Suppressor macrophage (primary cell): ENCODE measurements around the gene FAM98A.

Experiments used
- DNase-seq, 4 experiments: peaks; one replicate each; pipeline ENCODE4 v3.0.0-alpha.2; 2020 to 2022
- total RNA-seq, 17 experiments: gene quantifications; one replicate each; lab custom pipeline; 2026; ENCODE audit warnings: mixed read lengths in 6 of 17, inconsistent platforms in 3 of 17; lab: John Stamatoyannopoulos, UW

The FAM98A gene
- total RNA-seq = 4.0 to 41.0 (median 30.4) reads per million in 17 experiments

DNA sequence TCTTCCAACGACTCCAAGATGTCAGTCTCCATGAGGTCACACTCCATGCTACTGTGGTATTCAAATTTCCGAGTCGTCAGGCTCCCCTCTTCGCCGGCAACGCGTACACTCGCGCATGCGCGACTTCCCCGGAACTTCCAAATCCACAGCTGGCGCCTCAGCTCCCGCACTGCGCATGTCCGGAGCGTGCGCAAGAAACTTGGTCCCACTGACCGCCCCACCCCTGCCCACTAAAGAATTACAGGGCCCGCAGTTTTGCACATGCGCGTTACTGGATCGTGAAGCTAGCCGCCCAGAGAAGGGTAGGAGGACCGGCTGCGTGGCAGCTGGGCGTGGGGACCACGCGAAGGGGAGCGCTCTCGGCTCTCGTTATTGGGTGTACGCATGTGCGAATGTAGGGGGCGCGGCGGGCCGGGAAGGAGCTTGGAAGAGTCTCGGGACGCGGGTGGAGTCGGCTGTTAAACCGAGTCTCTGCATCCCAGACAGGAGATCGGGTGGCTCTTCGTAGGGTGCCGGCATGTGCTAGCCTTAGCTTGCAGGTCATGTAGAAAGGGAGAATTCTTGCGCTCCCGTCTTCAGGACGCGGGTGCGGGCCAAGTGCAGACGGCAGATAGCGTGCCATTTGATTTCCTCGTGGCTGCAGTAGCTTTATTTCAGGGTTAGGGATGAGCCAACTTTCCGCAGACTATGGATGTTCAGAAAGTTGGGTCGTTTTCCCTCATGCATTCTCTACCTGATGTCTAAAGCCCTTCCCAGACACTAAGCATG lies at the start of gene FAM98A:
Gene FAM98A, minus strand, starts transcription at position 125 of the 768 bp plus-strand sequence. Its CDS starts 78 bp downstream, at position 47.
- peak; percentile 100 for DNase-seq

DNA sequence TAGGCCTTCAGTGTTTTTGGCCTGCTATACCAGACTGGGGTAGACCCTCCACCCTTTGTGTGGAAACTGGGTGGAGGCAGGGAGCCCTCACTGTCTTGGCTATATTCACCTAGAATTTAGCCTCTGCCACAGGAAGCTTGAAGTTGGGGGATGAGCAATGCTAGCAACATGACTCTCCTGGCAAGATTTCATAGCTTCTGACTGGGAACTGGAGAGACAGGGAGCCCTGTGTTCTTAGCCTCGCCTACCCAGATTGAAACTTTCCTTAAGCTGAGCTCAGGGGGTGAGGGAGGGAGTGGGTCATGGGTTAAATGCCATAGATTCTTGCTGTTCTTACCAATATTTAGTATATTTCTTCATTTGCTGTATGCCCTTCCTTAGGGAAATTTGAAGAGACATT lies 46.8 kb upstream of the FAM98A start:
- DNase-seq = no peak

DNA sequence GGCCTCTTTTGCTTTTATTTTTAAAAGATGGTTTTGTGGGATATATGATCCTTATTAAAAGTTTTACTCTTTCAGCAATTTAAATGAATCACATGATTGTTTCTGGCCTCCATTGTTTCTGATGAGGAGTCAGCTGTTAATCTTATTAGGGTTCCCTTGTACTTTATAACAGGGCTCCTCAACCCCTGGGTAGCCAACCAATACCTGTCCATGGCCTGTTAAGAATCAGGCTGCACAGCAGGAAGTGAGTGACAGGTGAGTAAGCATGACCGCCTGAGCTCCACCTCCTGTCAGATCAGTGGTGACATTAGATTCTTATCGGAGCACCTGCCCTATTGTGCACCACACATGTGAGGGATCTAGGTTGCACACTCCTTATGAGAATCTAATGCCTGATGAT lies 45.1 kb upstream of the FAM98A start:
- no peak for DNase-seq

DNA sequence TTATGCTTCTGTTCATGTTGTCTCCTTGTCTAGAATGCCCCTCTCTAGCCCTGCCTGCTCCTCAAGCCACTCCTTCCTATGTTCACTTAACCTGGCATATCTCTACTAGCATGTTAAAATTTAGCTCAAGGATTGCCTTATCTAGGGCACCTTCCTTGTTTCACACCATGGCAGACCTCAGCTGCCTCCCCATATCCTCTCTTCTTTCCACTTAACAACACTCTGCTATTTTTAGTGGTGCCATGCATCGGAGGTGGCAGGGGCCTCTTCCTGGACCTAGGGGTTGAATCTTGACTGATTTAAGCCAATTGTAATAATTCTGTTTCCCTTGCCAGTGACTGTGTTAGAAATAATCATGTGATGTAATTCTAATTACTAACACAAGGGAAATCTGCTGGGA lies 36.9 kb upstream of the FAM98A start:
- DNase-seq = no peak

DNA sequence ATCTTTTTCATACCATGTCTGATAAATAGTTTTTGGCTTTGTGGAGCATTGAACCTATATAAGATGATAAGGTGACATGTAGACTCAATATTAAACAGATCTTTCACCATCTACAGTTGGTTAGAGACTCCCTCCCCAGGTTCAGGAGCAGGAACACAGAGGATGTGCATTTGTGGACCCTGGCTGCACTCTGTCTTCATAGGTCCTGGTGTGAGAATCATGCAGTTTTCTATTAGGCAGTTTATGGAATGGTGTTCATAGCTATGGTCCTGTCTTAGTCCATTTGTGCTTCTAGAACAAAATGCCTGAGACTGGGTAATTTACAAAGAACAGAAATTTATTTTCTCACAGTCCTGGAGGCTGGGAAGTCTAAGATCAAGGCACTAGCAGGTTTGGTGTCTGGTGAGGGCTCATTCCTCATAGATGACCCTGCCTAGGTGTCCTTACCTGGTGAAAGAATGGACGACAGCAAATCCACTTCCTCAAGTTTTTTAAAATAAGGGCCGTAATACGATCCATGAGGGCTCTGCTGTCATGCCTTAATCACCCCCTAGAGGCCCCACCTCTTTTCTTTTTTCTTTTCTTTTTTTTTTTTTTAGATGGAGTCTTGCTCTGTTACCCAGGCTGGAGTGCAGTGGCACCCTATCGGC lies 35.3 kb upstream of the FAM98A start:
- no peak for DNase-seq

DNA sequence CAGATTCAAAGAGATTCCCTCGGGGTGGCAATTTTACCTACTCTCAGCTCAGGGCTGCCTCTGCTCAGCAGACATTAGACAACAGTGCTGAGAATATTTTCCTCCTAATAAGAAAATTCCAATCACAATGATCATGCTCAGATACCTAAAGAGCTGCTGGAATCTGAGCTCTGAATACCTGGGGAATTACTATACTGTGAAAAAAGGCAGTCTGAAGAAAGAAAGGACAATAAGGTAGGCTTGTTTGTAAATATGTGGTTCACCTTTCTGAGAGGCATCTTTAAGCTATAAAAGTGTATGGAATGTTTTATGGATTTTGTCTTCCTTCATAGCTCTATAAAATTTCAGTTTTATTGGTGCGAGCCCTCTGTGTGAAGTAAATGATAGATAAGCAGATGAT lies 34.2 kb upstream of the FAM98A start:
- no peak for DNase-seq

DNA sequence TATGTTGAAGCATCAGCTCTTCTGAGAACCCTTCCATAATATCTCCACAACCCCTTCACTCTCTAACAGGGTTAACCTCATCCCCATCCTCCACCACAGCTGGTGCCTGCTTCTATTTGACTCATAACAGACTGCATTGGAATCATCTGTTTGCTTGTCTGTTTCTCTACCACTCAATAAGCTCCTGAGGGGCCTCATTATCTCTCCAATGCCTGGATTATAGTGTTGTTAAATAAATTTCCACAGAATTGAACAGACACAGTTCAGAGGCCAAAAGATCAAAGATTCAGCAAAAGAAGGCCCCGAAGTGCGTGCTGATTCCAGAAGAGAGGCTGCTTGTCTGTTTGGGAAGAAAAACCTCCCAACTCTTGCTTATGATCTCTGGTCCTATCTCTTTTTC lies 33.7 kb upstream of the FAM98A start:
- DNase-seq = no peak

DNA sequence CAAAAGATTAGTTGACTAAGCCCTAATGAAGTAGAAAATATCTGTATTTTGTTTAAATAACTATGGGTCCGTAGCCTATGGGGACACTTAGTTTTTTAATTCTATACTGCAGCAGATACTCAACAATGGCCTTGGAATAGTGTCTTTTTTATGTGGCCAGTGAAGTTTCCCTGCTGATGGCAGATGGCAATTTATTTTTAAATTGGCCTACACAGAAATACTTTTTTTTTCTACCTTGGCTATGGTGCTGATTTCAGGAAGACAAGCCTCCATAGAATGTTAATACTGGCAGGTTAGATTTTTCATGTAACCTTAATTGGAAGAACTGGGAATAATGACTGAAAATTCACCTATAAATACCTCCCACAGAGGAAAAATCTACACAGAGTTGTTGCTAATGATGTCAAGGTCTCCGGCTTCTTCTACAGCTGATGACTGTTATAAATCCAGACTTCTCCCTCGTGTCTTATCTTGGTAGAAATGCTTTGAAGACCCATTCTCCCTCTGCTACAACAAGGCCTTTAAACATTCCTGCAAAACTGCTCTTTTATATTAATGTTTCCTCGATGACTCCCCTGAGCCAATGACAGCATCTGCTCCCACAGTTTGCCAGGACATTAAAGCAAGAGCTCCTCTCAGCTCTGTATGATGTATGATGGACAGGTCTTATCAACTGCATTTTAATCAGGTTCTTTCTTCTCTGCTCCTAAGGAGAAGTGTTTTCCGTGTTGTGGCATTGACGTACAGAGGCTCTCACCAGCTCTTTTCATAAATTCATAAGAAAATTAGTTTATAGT lies 29.1 kb upstream of the FAM98A start:
- no peak for DNase-seq

DNA sequence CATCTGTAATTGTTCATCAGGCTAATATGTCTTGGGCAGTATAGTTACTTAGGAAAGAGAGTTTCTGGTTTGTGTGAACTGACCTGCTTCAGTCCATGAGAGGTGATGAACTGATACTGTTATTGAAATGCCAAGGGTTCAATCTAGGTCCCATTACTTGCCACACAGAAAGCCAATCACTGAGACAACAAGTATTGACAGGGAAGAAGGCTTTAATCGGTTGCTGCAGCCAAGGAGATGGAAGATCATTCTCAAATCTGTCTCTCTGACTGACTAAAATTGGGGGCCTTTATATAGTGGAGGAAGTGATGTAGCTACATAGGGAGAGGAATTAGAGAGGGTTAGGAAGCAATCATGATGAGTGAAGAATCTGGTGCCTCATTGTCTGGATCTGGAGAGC lies 19.9 kb upstream of the FAM98A start:
- DNase-seq = no peak

DNA sequence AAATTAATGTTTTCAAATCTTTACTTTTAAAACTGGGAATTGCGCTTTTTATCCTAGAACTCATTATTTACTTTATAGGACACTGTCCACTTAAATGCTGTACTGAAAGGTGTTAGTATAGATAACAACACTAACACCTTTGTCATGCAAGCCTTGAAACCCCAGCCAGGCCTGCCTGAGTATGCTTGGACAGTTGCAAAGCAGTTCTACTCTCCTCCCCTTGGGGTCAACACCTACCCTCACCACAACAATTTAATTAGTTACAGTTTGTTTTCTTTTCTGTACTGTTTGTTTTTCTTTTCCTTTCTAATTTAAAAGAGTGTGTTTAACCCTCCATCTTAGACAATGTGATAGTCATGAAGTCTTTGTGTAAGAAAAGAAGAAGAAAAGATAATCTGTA lies 18.9 kb upstream of the FAM98A start:
- DNase-seq = no peak

DNA sequence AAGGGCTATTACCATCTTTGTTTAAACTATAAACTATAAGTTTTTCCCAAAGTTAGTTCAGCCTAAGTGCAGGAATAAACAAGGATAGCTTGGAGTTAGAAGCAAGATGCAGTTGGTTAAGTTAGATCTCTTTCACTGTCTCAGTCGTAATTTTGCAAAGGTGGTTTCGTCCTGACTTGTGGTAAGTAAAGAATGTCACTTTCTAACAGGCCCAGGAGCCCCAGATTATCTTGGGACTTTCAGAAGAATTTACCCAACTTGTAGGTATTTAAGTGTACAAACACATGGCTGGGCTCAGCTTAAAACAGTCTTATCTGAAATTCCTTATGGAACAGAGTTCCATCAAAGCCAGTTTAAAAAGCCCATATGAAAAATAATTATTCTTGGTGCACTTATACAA lies 18.3 kb upstream of the FAM98A start:
- no peak for DNase-seq

DNA sequence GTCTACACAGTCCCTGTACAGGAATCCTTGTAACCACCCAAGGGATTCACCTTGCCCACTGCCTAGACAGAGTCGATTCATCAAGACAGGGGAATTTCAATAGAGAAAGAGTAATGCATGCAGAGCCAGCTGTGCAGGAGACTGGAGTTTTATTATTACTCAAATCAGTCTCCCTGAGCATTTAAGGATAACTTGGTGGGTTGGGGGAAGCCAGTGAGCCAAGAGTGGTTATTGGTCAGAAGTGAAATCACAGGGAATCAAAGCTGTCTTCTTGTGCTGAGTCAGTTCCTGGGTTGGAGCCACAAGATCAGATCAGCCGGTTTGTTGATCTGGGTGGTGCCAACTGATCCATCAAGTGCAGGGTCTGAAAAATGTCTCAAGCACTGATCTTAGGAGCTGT lies 17.8 kb upstream of the FAM98A start:
- no peak for DNase-seq

DNA sequence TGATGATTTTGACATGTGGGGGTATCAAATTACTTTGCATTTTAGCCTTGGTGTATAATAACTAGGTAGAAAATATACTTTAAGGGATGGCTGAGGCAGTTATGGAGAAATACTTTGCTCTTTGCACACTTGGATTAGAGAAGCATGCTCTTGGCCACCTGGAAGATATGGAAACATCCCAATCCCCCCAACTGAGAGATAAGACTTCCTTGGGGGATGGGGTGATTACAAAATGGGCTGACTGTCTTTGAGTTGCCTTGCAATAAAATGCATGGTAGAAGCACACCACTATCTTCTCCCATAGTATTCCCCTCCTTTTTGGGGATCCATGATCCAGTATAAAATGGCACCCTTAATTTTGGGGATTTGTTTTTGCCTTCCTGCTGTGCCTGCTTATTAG lies 15.1 kb upstream of the FAM98A start:
- DNase-seq = no peak

DNA sequence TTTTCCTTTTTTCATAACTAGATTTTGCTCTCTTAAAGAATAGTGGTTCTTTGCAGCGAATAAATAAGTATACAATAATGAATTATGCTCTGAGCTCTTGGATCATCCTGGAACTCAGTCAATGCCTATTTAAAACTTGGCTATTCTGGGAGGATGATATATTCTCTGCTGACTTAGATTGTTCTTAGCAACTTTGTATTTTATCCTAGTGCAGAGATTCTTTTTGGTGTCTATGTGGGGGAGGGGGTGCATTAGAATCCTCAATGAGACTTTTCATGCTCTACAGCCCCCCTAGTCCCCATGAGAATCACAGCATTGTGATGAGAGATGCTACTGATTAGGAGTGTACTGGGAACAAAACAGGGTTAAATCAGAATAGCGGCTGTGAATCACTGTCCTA lies 8.8 kb upstream of the FAM98A start:
- no peak for DNase-seq

DNA sequence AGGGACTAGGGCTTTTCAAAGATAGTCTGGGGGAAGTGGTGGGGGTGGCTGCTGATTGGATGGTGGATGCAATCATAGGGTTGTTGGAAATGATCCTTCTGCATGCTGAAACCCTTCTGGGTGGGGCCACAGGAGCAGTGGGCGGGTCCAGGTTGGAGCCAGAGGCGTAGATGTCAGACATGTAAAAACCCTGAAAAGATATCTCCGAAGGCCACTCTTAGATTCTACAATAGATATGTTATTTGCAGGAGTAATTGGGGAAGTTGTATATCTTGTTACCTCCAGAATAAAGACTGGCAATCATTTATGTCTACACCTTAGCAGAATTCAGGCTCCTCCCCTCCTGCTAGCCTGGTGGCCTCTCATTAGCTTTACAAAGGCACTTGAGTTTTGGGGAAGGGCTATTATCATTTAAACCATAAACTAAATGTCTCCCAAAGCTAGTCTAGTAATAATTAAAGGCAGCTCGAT lies 8.2 kb upstream of the FAM98A start:
- DNase-seq = no peak

DNA sequence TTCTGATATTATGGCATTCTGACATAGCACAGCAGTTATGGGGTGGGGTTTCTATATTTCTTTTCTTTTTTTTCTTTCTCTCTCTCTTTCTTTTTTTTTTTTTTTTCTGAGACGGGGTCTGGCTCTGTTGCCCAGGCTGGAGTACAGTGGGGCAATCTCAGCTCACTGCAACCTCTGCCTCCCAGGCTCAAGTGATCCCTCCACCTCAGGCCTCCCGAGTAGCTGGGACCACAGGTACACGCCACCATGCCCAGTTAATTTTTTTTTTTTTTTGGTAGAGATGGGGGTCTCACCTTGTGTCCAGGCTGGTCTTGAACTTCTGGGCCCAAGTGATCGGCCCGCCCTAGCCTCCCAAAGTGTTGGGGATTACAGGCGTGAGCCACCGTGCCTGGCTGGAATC lies 7.5 kb upstream of the FAM98A start:
- no peak for DNase-seq

DNA sequence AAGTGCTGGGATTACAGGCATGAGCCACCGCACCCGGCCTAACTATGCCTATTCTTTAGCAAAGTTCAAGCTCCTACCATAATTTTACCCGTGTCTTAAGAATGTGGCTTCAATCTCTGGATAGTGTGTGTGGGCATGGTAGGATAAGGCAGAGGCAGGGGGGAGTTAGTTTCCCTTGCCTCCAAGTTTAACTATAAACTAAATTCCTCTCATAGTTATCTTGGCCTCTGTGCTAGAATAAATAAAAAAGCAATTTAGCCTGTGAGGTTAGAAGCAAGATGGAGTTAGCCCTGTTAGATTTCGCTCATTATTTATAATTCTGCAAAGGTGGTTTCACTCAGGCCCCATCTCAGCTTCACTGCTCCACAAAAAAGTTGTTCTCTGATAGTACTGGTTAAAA lies 7.0 kb upstream of the FAM98A start:
- no peak for DNase-seq

DNA sequence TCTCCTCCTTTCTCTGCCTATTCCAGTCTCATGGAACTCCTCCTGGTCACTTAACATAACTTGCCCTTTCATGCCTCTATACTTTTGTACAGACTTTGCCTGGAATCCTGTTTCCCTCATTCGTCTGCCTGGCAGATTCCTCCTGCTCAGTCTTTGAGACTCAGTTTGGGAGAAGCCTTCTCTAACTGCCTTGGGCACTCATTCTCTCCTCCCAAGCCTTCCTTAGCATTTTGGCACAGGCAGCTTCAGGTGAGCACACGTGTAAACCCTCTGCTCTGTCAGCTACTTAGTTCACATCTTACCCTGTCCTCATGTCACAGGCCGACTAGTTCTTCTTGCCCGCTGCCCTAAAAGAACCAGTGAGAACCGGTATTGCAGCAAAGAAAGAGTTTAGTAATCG lies 6.0 kb upstream of the FAM98A start:
- DNase-seq = no peak

DNA sequence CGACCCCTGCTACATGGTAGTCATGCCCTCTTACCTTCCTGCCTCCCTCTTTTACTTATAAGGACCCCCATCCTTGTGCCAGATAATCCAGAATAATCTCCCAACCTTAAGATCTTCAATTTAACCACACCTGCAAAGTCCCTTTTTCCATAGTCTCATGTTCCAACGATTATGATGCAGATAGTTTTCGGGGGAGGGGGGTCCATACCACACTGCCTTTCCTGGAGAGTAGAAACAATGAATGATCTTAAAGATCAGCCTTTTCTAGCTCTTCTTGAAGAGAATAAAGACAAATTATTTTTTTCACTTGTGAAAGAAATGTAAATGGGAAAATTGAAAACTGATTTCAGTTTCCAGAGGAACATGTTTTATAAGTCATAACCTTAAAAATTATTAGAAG lies 4.3 kb upstream of the FAM98A start:
- DNase-seq = no peak

DNA sequence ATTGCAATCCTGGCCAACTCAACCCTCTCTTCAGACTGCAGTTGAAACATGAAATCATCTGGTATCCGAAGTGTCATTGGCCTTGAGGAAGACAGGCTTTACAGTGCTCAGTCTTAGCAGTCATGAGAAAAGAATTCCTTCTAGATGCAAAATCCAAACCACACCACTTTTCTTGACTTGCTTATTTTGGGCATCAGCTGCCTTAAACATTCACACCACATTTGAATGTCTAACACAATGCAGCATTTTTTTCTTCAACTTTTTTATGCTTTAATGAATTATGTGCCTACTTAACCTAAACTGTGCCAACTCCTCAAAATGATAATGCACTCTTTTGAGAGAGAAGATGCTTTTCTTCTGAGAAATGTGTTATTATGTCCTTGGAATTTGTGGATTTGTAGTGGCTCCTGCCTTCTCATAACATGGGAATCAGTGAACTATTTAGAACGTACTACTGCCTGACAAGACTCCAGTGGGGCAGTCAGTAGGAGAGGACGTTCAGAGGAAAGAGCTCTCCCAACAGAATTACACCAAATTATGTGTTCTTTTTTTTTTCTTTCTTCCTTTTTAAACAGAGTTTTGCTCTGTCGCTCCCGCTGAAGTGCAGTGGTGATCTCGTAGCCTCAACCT lies 3.2 kb upstream of the FAM98A start:
- no peak for DNase-seq

DNA sequence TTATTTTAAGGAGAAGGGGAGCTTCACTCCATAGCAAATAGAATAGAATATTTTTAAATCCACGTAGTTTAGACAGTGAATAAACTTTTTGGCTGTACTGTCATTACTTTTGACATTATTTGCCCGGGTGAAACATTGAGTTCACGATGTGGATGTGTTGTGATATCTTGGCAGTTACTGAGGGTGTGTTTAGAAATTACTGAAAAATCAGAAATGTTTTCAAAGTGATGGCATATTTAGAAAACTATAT lies 769 bp upstream of the FAM98A start:
- no peak for DNase-seq

DNA sequence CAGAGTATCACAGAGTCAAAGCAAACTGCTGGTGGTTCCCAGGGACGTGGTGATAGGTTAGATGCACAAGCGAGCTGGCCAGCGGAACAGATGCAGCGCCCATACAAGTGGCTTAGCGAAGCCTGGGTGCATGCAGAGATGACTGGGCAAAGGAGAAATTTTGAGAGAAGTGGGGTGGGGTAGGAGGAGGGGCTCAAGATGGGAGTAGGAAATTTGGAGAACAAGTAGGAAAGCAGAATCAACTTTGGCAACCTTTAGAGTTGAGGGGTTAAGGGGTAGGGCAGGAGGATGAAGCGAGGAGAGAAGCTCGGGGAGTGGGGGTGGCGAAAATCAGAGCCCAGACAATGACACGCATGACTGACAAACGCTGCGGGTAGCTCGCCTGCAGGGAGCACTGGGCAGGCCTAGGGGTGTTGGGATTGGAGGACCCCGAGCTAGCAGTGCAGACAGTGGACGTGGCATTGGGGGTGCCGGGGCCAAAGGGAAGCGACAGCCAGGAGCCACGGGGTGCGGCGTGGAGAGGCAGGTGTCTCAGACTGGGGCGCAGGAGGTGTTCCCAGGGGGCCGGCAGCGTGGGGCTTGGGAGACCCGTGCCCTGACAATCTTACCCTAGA lies 431 bp downstream of the FAM98A start:
- peak; percentile 32 to 67 (median 60) for DNase-seq

DNA sequence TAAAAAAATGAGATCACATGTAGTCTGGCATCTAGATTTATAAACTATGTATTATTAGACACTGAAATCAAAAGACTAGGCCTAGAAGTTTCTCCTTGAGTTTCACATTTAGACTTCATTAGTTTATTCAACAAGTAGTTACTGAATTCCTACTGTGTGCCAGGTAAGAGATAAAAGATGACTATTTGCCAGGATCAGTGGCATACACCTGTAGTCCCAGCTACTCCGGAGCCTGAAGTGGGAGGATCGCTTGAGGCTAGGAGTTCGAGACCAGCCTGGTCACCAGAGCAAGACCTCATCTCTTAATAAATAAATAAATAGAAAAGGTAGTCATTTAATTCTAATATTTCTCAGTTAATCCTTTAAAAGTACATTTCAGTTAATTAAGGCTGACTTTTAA lies 2.1 kb downstream of the FAM98A start:
- DNase-seq = no peak
